ENCODE data around the gene TMX4.

- no peak for TF ChIP-seq POLR2A (IDR thresholded peaks at IDR 0.05; ENCODE audit: low read length)
- TF ChIP-seq GATA1 (IDR thresholded peaks at IDR 0.05; ENCODE audit: low read depth, low read length): no peak
Observed at GRCh38 chr20:8060977-8061376, 41.4 kb upstream of the TMX4 start.

Data from erythroblast (primary cell).